Measurements from ENCODE around the gene TRAPPC14. TPM values are rescaled to one million over a fixed set of nuclear protein-coding genes. Genes with fewer than 3 reads are reported as not detected.

Gene TRAPPC14
- total and polyA plus RNA-seq, 9 of the 15 experiments (the other 6 are each of a cell fraction or from before 2014, with no cell fraction given), result 0.42 to 45.9 (median 18.2) TPM

- H3K9me3 ChIP-seq (replicated peaks; ENCODE audit: control insufficient read depth, insufficient read depth, low read depth, low read length), result no peaks in the 10 kb centered on the region
- BruUV-seq (replicated peaks), result no TSS peak
- H3K27me3 ChIP-seq (ENCODE audit: control insufficient read depth in 2 of 2, insufficient read depth in 2 of 2, low read length in 2 of 2), result no peaks in the 10 kb centered on the region
- TF ChIP-seq ZNF512 (tag; IDR thresholded peaks at IDR 0.05) (no peak), BACH1 (tag; IDR thresholded peaks at IDR 0.05) (no peak), GABPA (tag; conservative IDR thresholded peaks at IDR 0.05; ENCODE audit: low read depth) (no peak), EHMT2 (IDR thresholded peaks at IDR 0.05) (no peak), RBM15 (IDR thresholded peaks at IDR 0.05; ENCODE audit: insufficient read depth, low read length) (no peak)
- peaks cover 3 to 20% of the 10 kb centered on the region in 2 experiments; a peak in 4 of 5 replicates for H3K4me1 ChIP-seq (replicated peaks in 1 of 2; ENCODE audit: control insufficient read depth in 2 of 2, insufficient read depth in 2 of 2, low read length in 2 of 2)
- intact Hi-C loops (cut with micrococcal nuclease), result no loop called here
- H3K36me3 ChIP-seq (ENCODE audit: control insufficient read depth, insufficient read depth, low read length), result peaks cover 41% of the 10 kb centered on the region; the same call in 2 of the 3 replicates
- POLR2A ChIA-PET, result interaction anchor here (0.9 to 5.9 kb wide), 3 partner anchors 10 to 13 kb away, joined by 3 to 47 read pairs (median 5); partner anchors contain the start of genes AP4M1, MBLAC1 and MCM7
- ATAC-seq (no peak), FAIRE-seq (no peak), DNase-seq (ENCODE audit: extremely low read depth in 1 of 4, low spot score in 3 of 4) (no peak)
- H3K79me2 ChIP-seq (ENCODE audit: control insufficient read depth, insufficient read depth, low read length), result peaks cover 11% of the 10 kb centered on the region
- WGBS (ENCODE audit: insufficient coverage, low coverage, missing lambda C conversion rate), result 82% methylated on average over 7 of the region's 7 CpGs
- peak overlapping the region in 1 of 2 experiments; percentile 24; a peak in 1 of 4 replicates for H3K9ac ChIP-seq (ENCODE audit: insufficient read depth in 1 of 2, low read depth in 2 of 2, low read length in 2 of 2)
- no peak overlapping the region for H3K4me2 ChIP-seq (ENCODE audit: insufficient read depth, low read length)
- H3K9me1 ChIP-seq (ENCODE audit: control insufficient read depth, insufficient read depth, low read length), result peaks cover 3% of the 10 kb centered on the region
- H4K20me1 ChIP-seq (replicated peaks; ENCODE audit: control insufficient read depth, insufficient read depth, low read length), result 0 out of 2 replicates have a peak, but pooled peaks cover 4% of the 10 kb centered on the region
- H2AFZ ChIP-seq (ENCODE audit: low read depth, low read length), result no peak overlapping the region
- in situ Hi-C loops (cut with MboI), result loop anchor here (10.0 kb wide), 1 partner anchor 1720 kb away; no protein-coding TSS in a partner anchor
- no peak overlapping the region for H3K27ac ChIP-seq (ENCODE audit: extremely low read depth, low read depth, low read length)
- CTCF ChIA-PET (ENCODE audit: low intra/inter-chr PET ratio), result no interaction called here
- no peak overlapping the region for H3K4me3 ChIP-seq
Observed at GRCh38 chr7:100115026-100115425, 43.5 kb downstream of the TRAPPC14 start.
